ENCODE results near the gene RBX1. TPM values are rescaled to one million over a fixed set of nuclear protein-coding genes. Genes with fewer than 3 reads are reported as not detected.

The RBX1 gene
- total and polyA plus RNA-seq, 2 of the 4 experiments (the other 2 are of a cell fraction): 72.4 to 84.5 TPM

DNA sequence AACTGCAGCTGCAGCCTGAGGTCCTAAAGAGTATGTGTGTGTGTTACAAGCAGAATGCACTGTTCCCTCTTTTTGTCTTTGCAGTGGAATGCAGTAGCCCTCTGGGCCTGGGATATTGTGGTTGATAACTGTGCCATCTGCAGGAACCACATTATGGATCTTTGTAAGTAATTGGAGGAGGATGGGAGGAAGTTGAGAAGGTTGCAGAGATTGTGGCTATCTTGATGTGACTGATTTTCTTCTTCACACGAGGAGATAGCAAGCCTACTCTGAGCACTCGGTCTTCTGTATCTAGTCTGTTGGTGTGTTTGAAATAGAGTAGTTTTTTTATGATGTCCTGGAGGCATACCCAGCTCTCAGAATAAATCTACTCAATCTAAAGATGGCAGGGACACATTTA lies 2.3 kb downstream of the RBX1 start:
- TF ChIP-seq SMC3 (IDR thresholded peaks at IDR 0.05; ENCODE audit: low read depth, low read length): no peak
- TF ChIP-seq, protein P1, sequence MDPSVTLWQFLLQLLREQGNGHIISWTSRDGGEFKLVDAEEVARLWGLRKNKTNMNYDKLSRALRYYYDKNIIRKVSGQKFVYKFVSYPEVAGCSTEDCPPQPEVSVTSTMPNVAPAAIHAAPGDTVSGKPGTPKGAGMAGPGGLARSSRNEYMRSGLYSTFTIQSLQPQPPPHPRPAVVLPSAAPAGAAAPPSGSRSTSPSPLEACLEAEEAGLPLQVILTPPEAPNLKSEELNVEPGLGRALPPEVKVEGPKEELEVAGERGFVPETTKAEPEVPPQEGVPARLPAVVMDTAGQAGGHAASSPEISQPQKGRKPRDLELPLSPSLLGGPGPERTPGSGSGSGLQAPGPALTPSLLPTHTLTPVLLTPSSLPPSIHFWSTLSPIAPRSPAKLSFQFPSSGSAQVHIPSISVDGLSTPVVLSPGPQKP (IDR thresholded peaks at IDR 0.05; ENCODE audit: borderline replicate concordance, low read depth, low read length): no peak
- no peak for TF ChIP-seq NFE2L2 (IDR thresholded peaks at IDR 0.05; ENCODE audit: low read depth, low read length)
- no peak for TF ChIP-seq MAFK (IDR thresholded peaks at IDR 0.05; ENCODE audit: low read depth, low read length)
- no peak for TF ChIP-seq RCOR1 (IDR thresholded peaks at IDR 0.05; ENCODE audit: insufficient replicate concordance, low read length)
- no peak for TF ChIP-seq RFX5 (IDR thresholded peaks at IDR 0.05; ENCODE audit: low read depth, low read length)
- no peak for TF ChIP-seq FOS (IDR thresholded peaks at IDR 0.05; ENCODE audit: low read depth, low read length)
- TF ChIP-seq MAZ (IDR thresholded peaks at IDR 0.05; ENCODE audit: borderline replicate concordance, low read depth, low read length): no peak
- TF ChIP-seq, protein P2, sequence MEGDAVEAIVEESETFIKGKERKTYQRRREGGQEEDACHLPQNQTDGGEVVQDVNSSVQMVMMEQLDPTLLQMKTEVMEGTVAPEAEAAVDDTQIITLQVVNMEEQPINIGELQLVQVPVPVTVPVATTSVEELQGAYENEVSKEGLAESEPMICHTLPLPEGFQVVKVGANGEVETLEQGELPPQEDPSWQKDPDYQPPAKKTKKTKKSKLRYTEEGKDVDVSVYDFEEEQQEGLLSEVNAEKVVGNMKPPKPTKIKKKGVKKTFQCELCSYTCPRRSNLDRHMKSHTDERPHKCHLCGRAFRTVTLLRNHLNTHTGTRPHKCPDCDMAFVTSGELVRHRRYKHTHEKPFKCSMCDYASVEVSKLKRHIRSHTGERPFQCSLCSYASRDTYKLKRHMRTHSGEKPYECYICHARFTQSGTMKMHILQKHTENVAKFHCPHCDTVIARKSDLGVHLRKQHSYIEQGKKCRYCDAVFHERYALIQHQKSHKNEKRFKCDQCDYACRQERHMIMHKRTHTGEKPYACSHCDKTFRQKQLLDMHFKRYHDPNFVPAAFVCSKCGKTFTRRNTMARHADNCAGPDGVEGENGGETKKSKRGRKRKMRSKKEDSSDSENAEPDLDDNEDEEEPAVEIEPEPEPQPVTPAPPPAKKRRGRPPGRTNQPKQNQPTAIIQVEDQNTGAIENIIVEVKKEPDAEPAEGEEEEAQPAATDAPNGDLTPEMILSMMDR (conservative IDR thresholded peaks at IDR 0.05; ENCODE audit: low read depth, low read length): no peak
- H3K4me3 ChIP-seq (ENCODE audit: insufficient read depth, low read depth, low read length): no peak overlapping the region
- in situ Hi-C loops (cut with MboI; ENCODE audit: low sequenced_read_pairs): loop anchor here (10.0 kb wide), 1 partner anchor 131 kb away; no protein-coding TSS in a partner anchor

More for the DNA sequence above, 2.3 kb downstream of the RBX1 start:
- Histone ChIP-seq H3K9me1 (ENCODE audit: insufficient read depth, low read length) (peaks cover 4% of the 10 kb centered on the region), H3K23ac (ENCODE audit: low read depth, low read length) (peak overlapping the region; percentile 71; the same call in 1 of the 2 replicates), H3K18ac (ENCODE audit: low read depth, low read length) (no peak overlapping the region), H2AFZ (replicated peaks; ENCODE audit: low read length, poor library complexity) (no peak overlapping the region), H3K14ac (replicated peaks; ENCODE audit: low read depth, low read length) (peak overlapping the region; percentile 55), H2BK5ac (ENCODE audit: low read depth, low read length, poor library complexity, severe bottlenecking) (no peak overlapping the region), H3K79me1 (ENCODE audit: low read depth in 1 of 2, low read length in 2 of 2) (peaks cover 27 to 46% of the 10 kb centered on the region in 2 experiments), H4K5ac (ENCODE audit: low read depth, low read length) (no peak overlapping the region), H3K27ac (ENCODE audit: insufficient read depth, low read length) (no peak overlapping the region), H2BK120ac (ENCODE audit: low read depth, low read length) (no peak overlapping the region), H3K27me3 (ENCODE audit: control insufficient read depth, insufficient read depth, low read length) (no peaks in the 10 kb centered on the region), H2AK9ac (replicated peaks; ENCODE audit: low read depth, low read length, poor library complexity) (no peak overlapping the region), H3K56ac (ENCODE audit: extremely low read depth, insufficient read depth, low read length) (no peak overlapping the region), H3K9me3 (ENCODE audit: control insufficient read depth, insufficient read depth, low read length) (no peaks in the 10 kb centered on the region), H3K36me3 (ENCODE audit: control insufficient read depth, insufficient read depth, low read length) (peaks cover 17% of the 10 kb centered on the region), H3K4me2 (ENCODE audit: low read depth, low read length) (peak overlapping the region; percentile 18; the same call in 1 of the 2 replicates), H3K4me1 (ENCODE audit: control insufficient read depth, insufficient read depth, low read length) (peaks cover 2% of the 10 kb centered on the region; the same call in 1 of the 2 replicates), H4K8ac (ENCODE audit: low read depth in 2 of 2, low read length in 2 of 2) (0 out of 4 replicates have a peak overlapping the region, but pooled peaks of 1 of the 2 experiments have one; percentile 30), H3K9ac (ENCODE audit: low read depth, low read length) (no peak overlapping the region), H4K20me1 (ENCODE audit: insufficient read depth, low read length) (no peaks in the 10 kb centered on the region; the same call in none of the 2 replicates), H2AK5ac (ENCODE audit: low read depth, low read length) (peak overlapping the region; percentile 36; the same call in 1 of the 2 replicates), H2BK20ac (ENCODE audit: low read depth, low read length) (no peak overlapping the region), H3K4ac (ENCODE audit: low read depth, low read length) (peak overlapping the region; percentile 10; the same call in 1 of the 2 replicates), H4K91ac (ENCODE audit: insufficient read depth, low read depth, low read length) (no peak overlapping the region), H2BK15ac (ENCODE audit: low read depth, low read length) (no peak overlapping the region)
- ATAC-seq (ENCODE audit: low read depth) (no peak), DNase-seq (no peak)
- intact Hi-C loops (cut with micrococcal nuclease) (loop anchor here (5.0 kb wide), 1 partner anchor 69 kb away; no protein-coding TSS in a partner anchor), dilution Hi-C loops (cut with HindIII; ENCODE audit: low sequenced_read_pairs, unreplicated experiment) (no loop called here)
- TSS peak; percentile 12 for BruUV-seq (replicated peaks)
- WGBS, 2 experiments (ENCODE audit: extremely low coverage in 2 of 2, insufficient read length in 1 of 2): no CpG with 5 or more reads among the region's 2 CpGs
- POLR2A ChIA-PET (ENCODE audit: unreplicated experiment): no interaction called here
- CTCF ChIA-PET: no interaction called here

All from IMR-90 (cell line).